ENCODE data around the gene CERT1. TPM values are rescaled to one million over a fixed set of nuclear protein-coding genes. Genes with fewer than 3 reads are reported as not detected.

CERT1 gene
- total RNA-seq, 1 donor: 50.3 TPM

DNA sequence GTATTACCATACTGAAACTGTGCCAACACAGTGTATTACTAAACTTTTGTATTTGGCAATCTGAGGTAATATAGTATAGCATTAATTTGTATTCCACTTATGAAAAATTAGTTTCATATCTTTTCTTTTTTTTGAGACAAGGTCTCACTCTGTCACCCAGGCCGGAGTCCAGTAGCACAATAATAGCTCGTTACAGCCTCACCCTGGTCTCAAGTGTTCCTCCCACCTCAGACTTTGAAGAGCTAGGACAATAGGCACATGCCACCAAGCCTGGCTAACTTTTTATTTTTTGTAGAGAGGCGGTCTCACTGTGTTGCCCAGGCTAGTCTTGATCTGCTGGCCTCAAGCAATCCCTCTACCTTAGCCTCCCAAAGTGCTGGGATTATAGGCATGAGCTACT, 36.4 kb upstream of the CERT1 start:
- Histone ChIP-seq H3K79me2 (ENCODE audit: insufficient read depth, low read length) (peaks cover 40% of the 10 kb centered on the region), H3K36me3 (ENCODE audit: insufficient read depth, low read length) (peaks cover 7% of the 10 kb centered on the region), H4K20me1 (ENCODE audit: insufficient read depth, low read length) (no peaks in the 10 kb centered on the region), H3K4me2 (ENCODE audit: insufficient read depth, low read length) (no peak overlapping the region), H3K27me3 (ENCODE audit: insufficient read depth, low read length) (no peaks in the 10 kb centered on the region), H2AFZ (ENCODE audit: low read length) (no peak overlapping the region), H3K9me3 (ENCODE audit: low read depth, low read length) (no peaks in the 10 kb centered on the region), H3K4me1 (ENCODE audit: insufficient read depth, low read length) (peaks cover 10% of the 10 kb centered on the region), H3K27ac (ENCODE audit: low read depth, low read length) (no peak overlapping the region), H3K4me3 (ENCODE audit: insufficient read depth, low read length) (no peak overlapping the region)
- TF ChIP-seq, protein P1, sequence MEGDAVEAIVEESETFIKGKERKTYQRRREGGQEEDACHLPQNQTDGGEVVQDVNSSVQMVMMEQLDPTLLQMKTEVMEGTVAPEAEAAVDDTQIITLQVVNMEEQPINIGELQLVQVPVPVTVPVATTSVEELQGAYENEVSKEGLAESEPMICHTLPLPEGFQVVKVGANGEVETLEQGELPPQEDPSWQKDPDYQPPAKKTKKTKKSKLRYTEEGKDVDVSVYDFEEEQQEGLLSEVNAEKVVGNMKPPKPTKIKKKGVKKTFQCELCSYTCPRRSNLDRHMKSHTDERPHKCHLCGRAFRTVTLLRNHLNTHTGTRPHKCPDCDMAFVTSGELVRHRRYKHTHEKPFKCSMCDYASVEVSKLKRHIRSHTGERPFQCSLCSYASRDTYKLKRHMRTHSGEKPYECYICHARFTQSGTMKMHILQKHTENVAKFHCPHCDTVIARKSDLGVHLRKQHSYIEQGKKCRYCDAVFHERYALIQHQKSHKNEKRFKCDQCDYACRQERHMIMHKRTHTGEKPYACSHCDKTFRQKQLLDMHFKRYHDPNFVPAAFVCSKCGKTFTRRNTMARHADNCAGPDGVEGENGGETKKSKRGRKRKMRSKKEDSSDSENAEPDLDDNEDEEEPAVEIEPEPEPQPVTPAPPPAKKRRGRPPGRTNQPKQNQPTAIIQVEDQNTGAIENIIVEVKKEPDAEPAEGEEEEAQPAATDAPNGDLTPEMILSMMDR (IDR thresholded peaks at IDR 0.05; ENCODE audit: extremely low read depth, low read depth, low read length): no peak
- no peak for DNase-seq (ENCODE audit: insufficient read length, low spot score, missing footprints)

DNA sequence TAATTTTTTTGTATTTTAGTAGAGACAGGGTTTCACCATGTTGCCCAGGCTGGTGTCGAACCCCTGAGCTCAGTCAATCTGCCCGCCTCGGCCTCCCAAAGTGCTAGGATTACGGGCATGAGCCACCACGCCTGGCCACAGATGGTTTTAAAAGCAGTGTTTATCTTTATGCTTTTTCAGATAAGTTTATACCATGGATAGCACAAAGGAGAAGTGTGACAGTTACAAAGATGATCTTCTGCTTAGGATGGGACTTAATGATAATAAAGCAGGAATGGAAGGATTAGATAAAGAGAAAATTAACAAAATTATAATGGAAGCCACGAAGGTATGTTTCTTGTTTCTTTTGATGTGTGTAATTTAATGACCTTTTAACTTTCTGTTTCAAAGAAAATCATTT, 35.4 kb upstream of the CERT1 start:
- TF ChIP-seq, protein P1 (IDR thresholded peaks at IDR 0.05; ENCODE audit: extremely low read depth, low read depth, low read length): no peak
- H3K79me2 ChIP-seq (ENCODE audit: insufficient read depth, low read length): peaks cover 43% of the 10 kb centered on the region
- H3K27me3 ChIP-seq (ENCODE audit: insufficient read depth, low read length): no peaks in the 10 kb centered on the region
- H3K4me2 ChIP-seq (ENCODE audit: insufficient read depth, low read length): no peak overlapping the region
- no peaks in the 10 kb centered on the region for H3K36me3 ChIP-seq (ENCODE audit: insufficient read depth, low read length)
- no peak overlapping the region for H2AFZ ChIP-seq (ENCODE audit: low read length)
- no peak overlapping the region for H3K27ac ChIP-seq (ENCODE audit: low read depth, low read length)
- H3K9me3 ChIP-seq (ENCODE audit: low read depth, low read length): no peaks in the 10 kb centered on the region
- H3K4me1 ChIP-seq (ENCODE audit: insufficient read depth, low read length): peaks cover 8% of the 10 kb centered on the region
- no peak for DNase-seq (ENCODE audit: insufficient read length, low spot score, missing footprints)
- no peak overlapping the region for H3K4me3 ChIP-seq (ENCODE audit: insufficient read depth, low read length)
- no peaks in the 10 kb centered on the region for H4K20me1 ChIP-seq (ENCODE audit: insufficient read depth, low read length)

DNA sequence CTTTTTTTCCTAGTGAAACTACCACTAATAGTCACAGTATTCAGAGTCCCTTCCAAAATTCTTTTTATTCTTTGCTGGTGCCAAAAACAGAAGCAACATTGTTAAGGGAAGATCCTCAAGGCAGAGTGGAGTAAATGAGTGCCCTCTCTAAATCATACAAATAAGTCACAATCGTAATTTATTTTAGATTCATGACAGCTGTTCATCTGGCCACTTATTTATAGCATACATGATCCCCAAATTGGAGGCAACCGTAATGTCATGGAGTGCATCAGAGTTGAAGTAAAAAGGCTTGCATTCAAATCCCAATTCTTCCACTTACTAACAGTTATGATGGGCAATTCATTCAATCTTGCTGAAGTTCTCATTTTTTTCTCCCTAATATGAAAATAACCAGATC, 33.7 kb upstream of the CERT1 start:
- Histone ChIP-seq H3K4me3 (ENCODE audit: insufficient read depth, low read length) (no peak overlapping the region), H3K4me1 (ENCODE audit: insufficient read depth, low read length) (no peaks in the 10 kb centered on the region), H3K9me3 (ENCODE audit: low read depth, low read length) (no peaks in the 10 kb centered on the region), H3K27ac (ENCODE audit: low read depth, low read length) (no peak overlapping the region), H3K79me2 (ENCODE audit: insufficient read depth, low read length) (peaks cover 58% of the 10 kb centered on the region), H2AFZ (ENCODE audit: low read length) (no peak overlapping the region), H3K36me3 (ENCODE audit: insufficient read depth, low read length) (no peaks in the 10 kb centered on the region), H3K4me2 (ENCODE audit: insufficient read depth, low read length) (no peak overlapping the region), H3K27me3 (ENCODE audit: insufficient read depth, low read length) (no peaks in the 10 kb centered on the region), H4K20me1 (ENCODE audit: insufficient read depth, low read length) (no peaks in the 10 kb centered on the region)
- peak; percentile 25 for DNase-seq (ENCODE audit: insufficient read length, low spot score, missing footprints)
- TF ChIP-seq, protein P1 (IDR thresholded peaks at IDR 0.05; ENCODE audit: extremely low read depth, low read depth, low read length): no peak

DNA sequence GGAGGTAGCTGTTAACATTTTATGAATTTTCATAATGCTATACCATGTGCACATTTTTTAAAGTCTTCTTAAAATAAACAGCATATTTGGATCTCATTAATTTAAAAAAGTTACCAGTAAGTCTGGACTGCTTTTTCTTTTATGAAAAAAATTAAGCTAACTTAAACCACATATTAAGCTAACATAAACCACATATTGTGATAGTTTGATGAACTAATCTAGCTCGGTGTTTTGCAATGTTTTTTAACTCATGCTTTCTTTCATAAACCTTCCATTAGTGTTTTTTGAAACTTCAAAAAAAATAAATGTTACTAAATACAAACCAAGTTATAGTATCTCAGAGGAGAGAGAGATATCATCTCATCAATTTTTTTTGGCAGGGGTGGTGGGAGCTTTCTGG, 26.8 kb upstream of the CERT1 start:
- H3K27ac ChIP-seq (ENCODE audit: low read depth, low read length): no peak overlapping the region
- peaks cover 6% of the 10 kb centered on the region for H3K4me1 ChIP-seq (ENCODE audit: insufficient read depth, low read length)
- H3K36me3 ChIP-seq (ENCODE audit: insufficient read depth, low read length): no peaks in the 10 kb centered on the region
- peaks cover 7% of the 10 kb centered on the region for H4K20me1 ChIP-seq (ENCODE audit: insufficient read depth, low read length)
- no peaks in the 10 kb centered on the region for H3K27me3 ChIP-seq (ENCODE audit: insufficient read depth, low read length)
- TF ChIP-seq, protein P1 (IDR thresholded peaks at IDR 0.05; ENCODE audit: extremely low read depth, low read depth, low read length): no peak
- H2AFZ ChIP-seq (ENCODE audit: low read length): no peak overlapping the region
- H3K4me3 ChIP-seq (ENCODE audit: insufficient read depth, low read length): no peak overlapping the region
- peaks cover 77% of the 10 kb centered on the region for H3K79me2 ChIP-seq (ENCODE audit: insufficient read depth, low read length)
- no peak for DNase-seq (ENCODE audit: insufficient read length, low spot score, missing footprints)
- H3K4me2 ChIP-seq (ENCODE audit: insufficient read depth, low read length): no peak overlapping the region
- no peaks in the 10 kb centered on the region for H3K9me3 ChIP-seq (ENCODE audit: low read depth, low read length)
